SHP77 (cell line): Measurements from ENCODE around the gene BET1L.
"Not testable (repeated sequence)": the region's sequence is repeated elsewhere in the genome, so short reads cannot be mapped to it uniquely, and the experiment has no call there.

ENCODE experiments used
- DNase-seq, 2 experiments: peaks; one replicate each; lab custom pipeline; 2025; lab: John Stamatoyannopoulos, UW

The BET1L gene

GRCh38 chr11:196786-197731 lies 10.1 kb downstream of the BET1L start:
- DNase-seq, result no peak

GRCh38 chr11:193481-193880 lies 13.7 kb downstream of the BET1L start:
- DNase-seq, result not testable (repeated sequence)

GRCh38 chr11:192674-193128 lies 14.5 kb downstream of the BET1L start, which contains the start of gene SCGB1C1:
TSS of gene SCGB1C1 (plus strand) at chr11:193078. CDS start at chr11:193100, 22 bp downstream.
- DNase-seq, result not testable (repeated sequence)

GRCh38 chr11:191490-192478 lies 15.4 kb downstream of the BET1L start:
- not testable (repeated sequence) for DNase-seq

- DNase-seq, result not testable (repeated sequence)
These were observed 16.7 kb downstream of the BET1L start for GRCh38 chr11:190546-190945.

- not testable (repeated sequence) for DNase-seq
These were observed 17.3 kb downstream of the BET1L start for GRCh38 chr11:189843-190311.

GRCh38 chr11:189200-189783 lies 17.9 kb downstream of the BET1L start:
- not testable (repeated sequence) for DNase-seq

- DNase-seq, result not testable (repeated sequence)
These were observed 27.0 kb downstream of the BET1L start for GRCh38 chr11:180242-180641.
